HG03095 (cell line): Measurements from ENCODE around the gene RTKN2.

Experiments used
- ATAC-seq: cut with Tn5 transposase; IDR thresholded peaks from one replicate; pipeline ENCODE4 v1.9.1; 2021; ENCODE audit warnings: moderate library complexity; ENCODE audit not compliant: unreplicated experiment

The RTKN2 gene

DNA sequence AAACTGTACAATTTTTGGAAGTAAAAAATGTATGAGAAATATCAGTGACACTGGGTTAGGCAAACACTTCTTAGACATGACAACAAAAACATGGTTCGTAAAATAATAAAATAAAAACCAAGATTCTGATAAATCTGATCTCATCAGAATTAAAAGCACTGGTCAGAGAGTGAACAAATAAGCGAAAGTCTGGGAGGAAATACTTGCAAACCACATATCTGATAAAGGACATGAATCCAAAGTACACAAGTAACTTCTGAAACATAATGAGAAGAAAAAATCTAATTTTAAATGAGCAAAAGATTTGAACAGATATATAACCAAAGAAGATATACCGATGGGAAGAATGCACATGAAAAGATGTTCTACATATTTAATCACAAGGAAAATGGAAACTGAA lies 91.5 kb downstream of the RTKN2 start:
- no peak for ATAC-seq

DNA sequence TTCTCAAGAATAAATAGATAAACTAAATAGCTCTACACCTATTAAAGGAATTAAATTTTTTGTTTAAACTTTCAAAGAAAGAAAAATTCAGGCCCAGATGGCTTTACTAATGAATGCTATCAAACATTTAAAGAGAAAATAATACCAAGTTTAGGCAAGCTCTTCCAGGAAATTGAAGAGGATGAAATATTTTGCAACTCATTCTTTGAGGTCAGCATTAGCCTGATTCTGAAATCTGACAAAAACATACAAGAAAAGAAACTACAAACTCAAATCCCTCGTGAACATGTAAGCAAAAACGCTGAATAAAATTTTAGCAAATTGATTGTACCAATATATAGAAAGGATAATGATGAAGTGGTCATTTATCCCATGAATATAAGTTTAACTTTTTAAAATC lies 93.4 kb downstream of the RTKN2 start:
- no peak for ATAC-seq

GRCh38 chr10:62172465-62172864 lies 96.2 kb downstream of the RTKN2 start:
- no peak for ATAC-seq

- ATAC-seq, result no peak
These were observed 96.9 kb downstream of the RTKN2 start for GRCh38 chr10:62171791-62172190.

DNA sequence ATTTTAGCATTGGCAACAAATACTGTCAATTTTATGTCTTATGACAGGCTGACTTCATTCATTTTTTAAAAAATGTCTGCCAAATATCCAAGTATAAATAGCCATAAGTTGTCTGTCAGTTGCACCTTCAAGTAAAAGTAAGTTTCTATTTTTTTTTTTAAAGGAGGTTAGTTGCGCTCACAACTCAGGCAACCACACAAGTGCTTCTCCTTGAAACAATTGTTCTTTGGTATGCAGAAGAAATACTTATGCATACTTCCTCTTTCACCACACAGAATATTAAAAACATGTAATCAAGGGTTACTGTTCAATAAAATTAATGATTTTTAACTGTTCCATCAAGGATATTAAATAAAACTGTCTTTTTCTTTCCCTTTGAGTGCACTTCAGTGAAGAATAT lies 97.9 kb downstream of the RTKN2 start:
- ATAC-seq, result no peak

DNA sequence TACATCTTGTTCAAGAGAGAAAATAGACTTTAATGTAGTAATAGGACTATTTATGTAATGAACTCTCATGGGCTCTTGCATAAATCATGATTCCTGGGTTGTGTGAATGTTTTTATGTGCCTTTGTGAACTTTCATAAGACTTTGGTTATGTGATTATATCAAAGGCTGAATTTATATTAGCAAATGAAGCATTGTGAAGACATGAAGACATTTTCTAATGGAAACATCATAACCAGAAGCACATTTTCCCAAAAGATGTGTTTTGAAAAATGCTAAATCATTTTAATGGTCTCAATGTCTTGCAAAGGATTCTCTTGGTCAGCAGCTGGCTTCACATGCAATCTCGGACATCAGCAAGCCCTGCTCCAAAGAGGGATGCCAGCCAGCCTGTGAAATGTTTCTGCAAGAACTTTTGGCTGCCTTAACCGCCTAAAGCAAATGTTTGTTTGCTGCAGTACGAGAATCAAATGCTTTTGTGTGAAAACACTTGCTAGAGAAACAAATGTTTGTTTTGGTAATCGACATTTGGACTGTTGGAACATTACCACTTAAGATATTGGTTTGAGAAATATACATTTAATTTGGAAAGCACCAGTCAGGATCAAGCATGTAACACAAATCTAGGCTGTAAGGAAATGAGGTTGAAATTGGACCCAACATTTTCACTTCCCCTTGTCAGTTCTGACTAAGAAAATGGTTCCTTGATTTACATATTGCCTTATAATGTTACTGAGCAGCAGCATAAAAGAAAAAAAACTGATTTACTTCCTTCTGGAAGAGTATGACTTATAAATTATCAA lies 102.1 kb downstream of the RTKN2 start:
- peak; percentile 99 for ATAC-seq

DNA sequence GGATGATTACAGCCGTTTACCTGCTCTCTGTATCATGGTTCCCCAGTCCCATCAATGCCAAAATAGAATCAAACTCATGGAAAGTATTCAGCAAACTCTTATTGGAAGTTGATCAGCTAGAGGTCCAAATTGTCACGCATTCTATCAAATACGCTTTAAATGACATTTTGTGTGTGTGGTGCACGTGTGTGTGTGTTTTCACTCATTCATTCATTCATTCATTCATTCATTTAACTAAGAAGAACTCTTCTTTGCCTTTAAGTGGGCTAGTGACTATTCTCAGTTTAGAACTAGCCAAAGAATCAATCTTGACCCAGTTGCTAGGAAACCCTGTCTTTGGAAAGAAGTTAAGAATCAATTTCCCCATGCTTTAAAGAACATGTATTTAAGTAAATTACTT lies 102.8 kb downstream of the RTKN2 start:
- no peak for ATAC-seq

GRCh38 chr10:62163024-62163423 lies 105.6 kb downstream of the RTKN2 start:
- no peak for ATAC-seq

- ATAC-seq, result no peak
These were observed 106.2 kb downstream of the RTKN2 start for GRCh38 chr10:62162261-62162981.

DNA sequence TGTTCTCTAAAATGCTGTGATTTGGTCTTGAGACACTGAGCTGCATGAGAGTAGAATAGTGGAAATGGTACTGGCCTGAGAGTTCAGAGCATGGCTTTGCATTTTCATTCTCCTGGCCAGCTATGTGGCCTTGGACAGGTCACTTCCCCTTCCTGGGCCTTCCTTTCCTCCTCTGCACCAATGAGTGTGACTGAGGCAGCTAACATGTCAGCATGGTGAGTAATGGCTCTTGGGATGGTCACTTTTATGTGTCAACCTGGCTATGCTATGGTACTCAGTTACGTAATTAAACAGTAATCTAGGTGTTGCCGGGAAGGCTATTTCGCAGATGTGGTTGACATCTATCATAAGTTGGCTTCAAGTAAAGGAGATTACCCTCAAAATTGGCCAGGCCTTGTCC lies 109.3 kb downstream of the RTKN2 start:
- ATAC-seq, result no peak

DNA sequence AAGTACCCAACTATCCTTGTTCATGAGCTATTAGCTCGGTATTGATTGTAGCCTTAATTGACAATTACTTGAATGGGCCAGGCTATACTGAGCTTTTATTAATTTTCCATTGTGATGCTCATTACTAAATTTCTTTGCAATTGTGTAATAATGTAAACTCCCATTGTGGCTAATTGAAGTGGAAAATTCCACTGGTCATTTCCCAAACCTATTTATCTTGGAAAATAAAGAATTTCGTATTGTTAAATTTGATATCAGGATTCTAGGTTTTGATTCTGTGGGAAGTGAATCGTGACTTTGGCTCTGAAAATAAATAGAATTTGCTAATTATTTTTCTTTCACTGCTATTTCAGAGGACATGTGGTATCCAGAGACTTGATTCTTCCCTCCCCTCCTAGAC lies 111.0 kb downstream of the RTKN2 start:
- no peak for ATAC-seq

DNA sequence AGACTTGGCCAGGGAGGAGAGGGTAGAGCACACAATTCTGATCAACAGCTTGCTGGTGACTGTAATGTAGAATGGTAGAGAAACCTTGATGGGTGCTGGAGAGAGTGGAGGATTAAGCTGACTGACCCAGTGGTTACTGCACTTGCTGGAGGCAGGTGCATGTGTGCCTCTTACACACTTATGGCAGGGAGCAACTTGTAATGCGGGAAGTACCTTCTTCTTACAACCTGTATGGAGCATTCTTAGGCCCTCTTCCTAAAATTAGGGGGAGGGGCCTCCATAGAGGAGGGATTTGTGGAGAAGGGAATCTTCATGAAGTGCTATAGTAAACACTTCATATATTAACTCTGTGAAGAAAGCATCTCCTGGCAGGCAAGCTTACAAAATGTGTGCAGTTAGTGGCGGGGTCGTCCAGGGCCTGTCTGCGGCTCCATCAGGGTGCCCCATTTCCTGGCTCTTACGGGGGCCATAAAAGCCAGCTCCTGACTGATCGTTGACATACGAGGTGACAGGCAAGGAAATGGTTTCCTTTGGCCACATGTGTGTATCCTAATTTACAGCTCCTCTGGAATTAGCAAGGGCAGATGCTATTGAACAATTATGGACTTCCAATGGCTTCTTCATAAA lies 113.5 kb downstream of the RTKN2 start:
- ATAC-seq, result no peak

GRCh38 chr10:62154231-62154630 lies 114.4 kb downstream of the RTKN2 start:
- no peak for ATAC-seq

DNA sequence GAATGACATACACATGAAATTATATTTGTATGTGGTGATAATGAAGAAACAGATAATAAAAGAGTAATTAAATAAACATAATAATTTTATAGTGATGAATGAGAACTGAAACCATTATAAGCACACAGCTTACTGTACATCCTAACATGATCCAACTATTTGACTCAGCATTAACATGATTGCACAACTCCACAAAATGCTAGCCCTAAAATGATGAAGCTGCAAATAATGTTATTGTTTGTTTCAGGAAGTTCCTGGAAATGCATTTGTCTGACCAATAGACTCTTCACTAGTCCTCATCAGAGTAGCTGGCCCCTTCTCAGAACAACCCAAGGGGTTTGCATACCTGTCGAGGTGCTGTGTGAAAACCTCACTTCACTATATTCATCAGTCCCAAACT lies 115.5 kb downstream of the RTKN2 start:
- ATAC-seq, result no peak

- no peak for ATAC-seq
These were observed 119.0 kb downstream of the RTKN2 start for GRCh38 chr10:62149621-62150020.

DNA sequence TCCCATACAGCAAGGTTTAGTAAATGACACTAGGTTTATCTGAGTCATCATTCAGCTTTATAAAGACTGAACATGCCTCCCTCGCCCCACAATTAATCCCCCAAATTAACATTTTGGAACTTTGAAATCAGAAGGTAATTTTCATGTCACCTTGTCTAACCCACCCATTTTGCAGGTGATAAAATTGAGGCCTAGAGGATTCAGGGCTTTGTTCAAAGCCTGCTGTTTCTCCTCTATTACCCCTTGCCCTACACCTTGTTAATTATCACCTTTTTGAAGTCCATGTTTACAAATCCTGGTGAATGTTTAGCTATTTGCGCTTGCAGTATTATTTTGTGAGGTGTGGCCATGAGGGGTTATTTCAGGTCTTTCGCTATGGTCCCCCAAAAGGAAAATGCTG lies 120.5 kb downstream of the RTKN2 start:
- no peak for ATAC-seq

DNA sequence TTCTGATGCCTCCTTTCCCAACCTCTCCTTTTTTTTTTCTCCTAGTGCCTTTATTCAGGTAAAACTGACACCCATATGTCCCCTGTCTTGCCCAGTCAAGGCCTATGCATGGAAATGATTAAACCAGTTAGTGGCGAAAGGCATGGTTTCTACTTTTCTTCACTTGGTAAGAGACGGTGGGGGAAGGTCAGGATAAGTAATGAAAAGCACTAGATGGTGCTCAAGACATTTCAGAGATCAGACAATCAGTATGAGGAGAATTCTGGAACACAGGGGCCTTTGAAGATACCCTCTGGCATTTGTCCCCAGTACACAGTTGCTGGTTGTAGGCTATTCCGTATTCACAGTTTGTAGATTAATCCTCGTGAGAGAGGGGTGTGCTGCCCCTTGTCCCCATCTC lies 121.2 kb downstream of the RTKN2 start:
- no peak for ATAC-seq

DNA sequence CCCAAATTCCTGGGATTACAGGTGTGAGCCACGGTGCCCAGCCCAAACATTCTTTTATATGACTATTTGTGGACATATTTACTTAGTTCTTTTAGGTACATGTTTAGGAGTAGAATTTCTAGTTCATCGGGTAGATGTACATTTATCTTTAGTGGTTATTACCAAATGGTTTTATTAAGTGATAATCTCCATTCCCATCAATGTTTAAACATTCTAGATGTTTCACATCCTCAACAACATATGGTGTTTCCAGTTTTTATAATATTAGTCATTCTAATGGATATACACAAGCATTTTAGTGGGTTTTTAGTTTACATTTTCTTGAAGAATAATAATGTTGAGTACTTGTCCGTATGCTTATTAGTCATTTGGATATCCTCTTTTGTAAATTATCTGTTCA lies 131.7 kb downstream of the RTKN2 start:
- no peak for ATAC-seq

DNA sequence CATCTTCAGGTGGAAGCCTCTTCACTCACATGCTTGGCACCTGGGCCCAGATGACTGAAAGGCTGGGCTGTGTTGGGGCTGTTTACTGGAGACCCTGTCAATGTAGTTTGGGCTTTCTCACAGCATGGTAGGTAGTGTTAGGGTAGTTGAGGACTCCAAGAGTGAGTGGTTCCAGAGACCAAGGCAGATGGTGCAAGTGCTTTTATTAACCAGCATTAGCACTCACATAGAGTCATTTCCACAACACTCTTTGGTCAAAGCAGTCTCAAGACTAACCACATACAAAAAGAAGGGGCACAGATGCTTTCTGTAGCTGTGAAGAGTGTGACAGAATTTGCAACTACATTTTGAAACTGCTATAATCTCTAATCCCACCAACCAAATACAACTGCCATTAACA lies 135.0 kb downstream of the RTKN2 start:
- ATAC-seq, result peak; percentile 87
